Tibial artery (tissue), 4 donors: ENCODE results near the gene DNM3.

Source experiments
- DNase-seq, 2 donors: peaks; one replicate each; pipeline ENCODE4 v3.0.0-alpha.2; 2019
- H3K27ac ChIP-seq, 2 donors: fragments of 200-600 bp; sonication (generic) in 1 of 2; 1 replicate in 1 of 2; 2 replicates in 1 of 2; pipeline ENCODE4 v1.5.1; 2018 to 2019; ENCODE audit warnings: mild to moderate bottlenecking in 1 of 2
- H3K27me3 ChIP-seq, 2 donors: fragments of 200-600 bp; sonication (generic) in 1 of 2; one replicate each; pipeline versions ENCODE4 v1.5.1 to v1.6.0; 2016 to 2019
- H3K36me3 ChIP-seq, 3 donors: fragments of 200-600 bp; sonication (generic) in 2 of 3; one replicate each; pipeline ENCODE4 v1.5.1; 2016 to 2019; ENCODE audit warnings: mild to moderate bottlenecking in 2 of 3
- H3K4me1 ChIP-seq, 4 donors: fragments of 200-600 bp; sonication (generic) in 2 of 4; 1 replicate in 3 of 4; 2 replicates in 1 of 4; pipeline ENCODE4 v1.5.1; 2016 to 2019
- H3K4me3 ChIP-seq, 2 donors: fragments of 200-600 bp; sonication (generic) in 1 of 2; 1 replicate in 1 of 2; 2 replicates in 1 of 2; pipeline ENCODE4 v1.5.1; 2018 to 2019; ENCODE audit warnings: mild to moderate bottlenecking in 2 of 2
- H3K9me3 ChIP-seq, 3 donors: fragments of 200-600 bp; sonication (generic) in 1 of 3; one replicate each; pipeline ENCODE4 v1.5.1; 2016 to 2019
- CTCF ChIP-seq, 2 experiments: fragments of 200-600 bp in 1 of 2; fragments of 450-650 bp in 1 of 2; IDR thresholded peaks; one replicate each; pipeline ENCODE4 v1.5.1; 2017 to 2019; ENCODE audit warnings: antibody characterized with exemption in 2 of 2, mild to moderate bottlenecking in 1 of 2, moderate library complexity in 1 of 2
- intact Hi-C: fragments of 100-400 bp; cut with DNase I; formaldehyde crosslinking; loops from one replicate; pipeline ENCODE4 v1.15.0; 2023; ENCODE audit warnings: low total_unique reads

The DNM3 gene

GRCh38 chr1:171841050-171841910 lies at the start of gene DNM3:
Gene DNM3 (plus strand): TSS chr1:171841498. CDS start chr1:171841657, 159 bp downstream.
- no peak for TF ChIP-seq CTCF (IDR thresholded peaks at IDR 0.05)
- H3K27me3 ChIP-seq: no peaks in the 10 kb centered on the region
- peak within 1 kb of the TSS; percentile 64 to 74 for H3K27ac ChIP-seq
- H3K36me3 ChIP-seq: no peaks in the 10 kb centered on the region
- intact Hi-C loops: no loop called here
- peaks cover 0 to 7% (median 0%) of the 10 kb centered on the region in 3 donors for H3K9me3 ChIP-seq
- H3K4me1 ChIP-seq: peaks cover 0 to 14% (median 8%) of the 10 kb centered on the region in 4 donors
- peak within 1 kb of the TSS; percentile 64 to 92 for H3K4me3 ChIP-seq
- DNase-seq: peak; percentile 68 to 90

GRCh38 chr1:171792656-171793369 lies 48.5 kb upstream of the DNM3 start:
- intact Hi-C loops: no loop called here
- H3K27me3 ChIP-seq: no peaks in the 10 kb centered on the region
- no peak for TF ChIP-seq CTCF (IDR thresholded peaks at IDR 0.05)
- H3K4me3 ChIP-seq: no peak overlapping the region
- no peaks in the 10 kb centered on the region for H3K4me1 ChIP-seq
- no peaks in the 10 kb centered on the region for H3K9me3 ChIP-seq
- H3K27ac ChIP-seq: no peak overlapping the region
- peaks cover 76 to 100% (median 96%) of the 10 kb centered on the region in 3 donors for H3K36me3 ChIP-seq
- no peak for DNase-seq

GRCh38 chr1:171793636-171794035 lies 47.7 kb upstream of the DNM3 start:
- no peaks in the 10 kb centered on the region for H3K9me3 ChIP-seq
- peaks cover 69 to 97% (median 88%) of the 10 kb centered on the region in 3 donors for H3K36me3 ChIP-seq
- intact Hi-C loops: no loop called here
- H3K4me3 ChIP-seq: no peak overlapping the region
- no peak for TF ChIP-seq CTCF (IDR thresholded peaks at IDR 0.05)
- no peaks in the 10 kb centered on the region for H3K4me1 ChIP-seq
- H3K27me3 ChIP-seq: no peaks in the 10 kb centered on the region
- no peak overlapping the region for H3K27ac ChIP-seq
- no peak for DNase-seq

- peaks cover 66 to 92% (median 83%) of the 10 kb centered on the region in 3 donors for H3K36me3 ChIP-seq
- no peak for TF ChIP-seq CTCF (IDR thresholded peaks at IDR 0.05)
- no peaks in the 10 kb centered on the region for H3K4me1 ChIP-seq
- H3K9me3 ChIP-seq: no peaks in the 10 kb centered on the region
- intact Hi-C loops: no loop called here
- no peak overlapping the region for H3K27ac ChIP-seq
- H3K27me3 ChIP-seq: no peaks in the 10 kb centered on the region
- no peak for DNase-seq
- no peak overlapping the region for H3K4me3 ChIP-seq
Observed at GRCh38 chr1:171794085-171794484, 47.2 kb upstream of the DNM3 start.

GRCh38 chr1:171796592-171796991 lies 44.7 kb upstream of the DNM3 start:
- no peak for DNase-seq

More at GRCh38 chr1:171796592-171796991, 44.7 kb upstream of the DNM3 start:
- Histone ChIP-seq H3K4me3 (no peak overlapping the region), H3K9me3 (no peaks in the 10 kb centered on the region), H3K4me1 (no peaks in the 10 kb centered on the region), H3K27me3 (no peaks in the 10 kb centered on the region), H3K27ac (no peak overlapping the region), H3K36me3 (peaks cover 43 to 81% (median 58%) of the 10 kb centered on the region in 3 donors)
- intact Hi-C loops: no loop called here
- no peak for TF ChIP-seq CTCF (IDR thresholded peaks at IDR 0.05)
